ENCODE measurements around the gene ZNF74. TPM values are rescaled to one million over a fixed set of nuclear protein-coding genes. Genes with fewer than 3 reads are reported as not detected.

The ZNF74 gene
- total and polyA plus RNA-seq, 10 of the 15 experiments (the other 5 are each of a cell fraction or from before 2014, with no cell fraction given) = 0.37 to 9.3 (median 5.1) TPM

GRCh38 chr22:20399866-20400605, 6.1 kb downstream of the ZNF74 start (continued):
- TF ChIP-seq, protein P1, sequence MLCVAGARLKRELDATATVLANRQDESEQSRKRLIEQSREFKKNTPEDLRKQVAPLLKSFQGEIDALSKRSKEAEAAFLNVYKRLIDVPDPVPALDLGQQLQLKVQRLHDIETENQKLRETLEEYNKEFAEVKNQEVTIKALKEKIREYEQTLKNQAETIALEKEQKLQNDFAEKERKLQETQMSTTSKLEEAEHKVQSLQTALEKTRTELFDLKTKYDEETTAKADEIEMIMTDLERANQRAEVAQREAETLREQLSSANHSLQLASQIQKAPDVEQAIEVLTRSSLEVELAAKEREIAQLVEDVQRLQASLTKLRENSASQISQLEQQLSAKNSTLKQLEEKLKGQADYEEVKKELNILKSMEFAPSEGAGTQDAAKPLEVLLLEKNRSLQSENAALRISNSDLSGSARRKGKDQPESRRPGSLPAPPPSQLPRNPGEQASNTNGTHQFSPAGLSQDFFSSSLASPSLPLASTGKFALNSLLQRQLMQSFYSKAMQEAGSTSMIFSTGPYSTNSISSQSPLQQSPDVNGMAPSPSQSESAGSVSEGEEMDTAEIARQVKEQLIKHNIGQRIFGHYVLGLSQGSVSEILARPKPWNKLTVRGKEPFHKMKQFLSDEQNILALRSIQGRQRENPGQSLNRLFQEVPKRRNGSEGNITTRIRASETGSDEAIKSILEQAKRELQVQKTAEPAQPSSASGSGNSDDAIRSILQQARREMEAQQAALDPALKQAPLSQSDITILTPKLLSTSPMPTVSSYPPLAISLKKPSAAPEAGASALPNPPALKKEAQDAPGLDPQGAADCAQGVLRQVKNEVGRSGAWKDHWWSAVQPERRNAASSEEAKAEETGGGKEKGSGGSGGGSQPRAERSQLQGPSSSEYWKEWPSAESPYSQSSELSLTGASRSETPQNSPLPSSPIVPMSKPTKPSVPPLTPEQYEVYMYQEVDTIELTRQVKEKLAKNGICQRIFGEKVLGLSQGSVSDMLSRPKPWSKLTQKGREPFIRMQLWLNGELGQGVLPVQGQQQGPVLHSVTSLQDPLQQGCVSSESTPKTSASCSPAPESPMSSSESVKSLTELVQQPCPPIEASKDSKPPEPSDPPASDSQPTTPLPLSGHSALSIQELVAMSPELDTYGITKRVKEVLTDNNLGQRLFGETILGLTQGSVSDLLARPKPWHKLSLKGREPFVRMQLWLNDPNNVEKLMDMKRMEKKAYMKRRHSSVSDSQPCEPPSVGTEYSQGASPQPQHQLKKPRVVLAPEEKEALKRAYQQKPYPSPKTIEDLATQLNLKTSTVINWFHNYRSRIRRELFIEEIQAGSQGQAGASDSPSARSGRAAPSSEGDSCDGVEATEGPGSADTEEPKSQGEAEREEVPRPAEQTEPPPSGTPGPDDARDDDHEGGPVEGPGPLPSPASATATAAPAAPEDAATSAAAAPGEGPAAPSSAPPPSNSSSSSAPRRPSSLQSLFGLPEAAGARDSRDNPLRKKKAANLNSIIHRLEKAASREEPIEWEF (IDR thresholded peaks at IDR 0.05; ENCODE audit: insufficient replicate concordance, low read depth, low read length) = no peak
- TF ChIP-seq REST (IDR thresholded peaks at IDR 0.05; ENCODE audit: low read depth, low read length) (no peak), IRF3 (IDR thresholded peaks at IDR 0.05) (no peak), MTA3 (IDR thresholded peaks at IDR 0.05; ENCODE audit: borderline replicate concordance, low read length) (no peak)
